K562 (cell line): ENCODE measurements around the gene GFRA4. TPM values are rescaled to one million over a fixed set of nuclear protein-coding genes. Genes with fewer than 3 reads are reported as not detected.

Source experiments
- ATAC-seq: fragments of 200-7000 bp; cut with Tn5 transposase; 3 replicates; pipeline ENCODE4 v1.9.1; 2020; ENCODE audit warnings: moderate library complexity
- BruUV-seq: library from RNA; stranded (reverse); fragments of 400-500 nt; replicated peaks from 2 replicates; lab custom pipeline; 2021; lab: Mats Ljungman, UMichigan
- CTCF ChIA-PET: fragments of 300-600 bp; formaldehyde crosslinking; extraction: SDS; loops from one replicate; lab custom pipeline; 2021; ENCODE audit warnings: low intra/inter-chr PET ratio; lab: Yijun Ruan, JAX
- POLR2A ChIA-PET: fragments of 300-600, 350-650 bp; sonication (Branson Sonifier 250); formaldehyde crosslinking; extraction: SDS; loops from one replicate; lab custom pipeline; 2021; ENCODE audit warnings: antibody characterized with exemption, inconsistent platforms; lab: Yijun Ruan, JAX
- DNase-seq, 4 experiments: peaks; one replicate each; pipeline versions ENCODE4 v3.0.0 to v3.0.0-alpha.2; 2011 to 2018; ENCODE audit warnings: low spot score in 3 of 4, mixed read lengths in 3 of 4; ENCODE audit errors: extremely low read depth in 1 of 4
- FAIRE-seq: peaks from 2 replicates; lab custom pipeline; 2011; peaks lifted over from hg19 to GRCh38; lab: Jason Lieb, UNC
- H2AFZ ChIP-seq: 2 replicates; pipeline ENCODE4 v1.6.0; 2011; ENCODE audit warnings: low read depth, low read length, control low read depth, inconsistent platforms
- H3K27ac ChIP-seq: fragments of 200-600 bp; 3 replicates; pipeline ENCODE4 v1.8.0; 2011; ENCODE audit warnings: low read depth, mild to moderate bottlenecking, control low read depth, inconsistent platforms, low read length, moderate library complexity, mixed read lengths; ENCODE audit errors: extremely low read depth
- H3K27me3 ChIP-seq, 2 experiments: fragments of 300-600 bp in 1 of 2; 2 replicates in 1 of 2; 3 replicates in 1 of 2; pipeline versions ENCODE4 v1.6.0 to v1.8.0; 2011; ENCODE audit warnings: inconsistent platforms in 2 of 2, low read length in 2 of 2, mild to moderate bottlenecking in 1 of 2, mixed read lengths in 1 of 2, moderate library complexity in 1 of 2; ENCODE audit not compliant: control insufficient read depth in 2 of 2, insufficient read depth in 2 of 2
- H3K36me3 ChIP-seq: fragments of 300-600 bp; 3 replicates; pipeline ENCODE4 v1.8.0; 2011; ENCODE audit warnings: mild to moderate bottlenecking, low read length, inconsistent platforms; ENCODE audit not compliant: control insufficient read depth, insufficient read depth
- H3K4me1 ChIP-seq, 2 experiments: fragments of 200-600 bp in 1 of 2; replicated peaks in 1 of 2; 2 replicates in 1 of 2; 3 replicates in 1 of 2; pipeline versions ENCODE4 v1.5.1 to v1.8.0; 2011; ENCODE audit warnings: inconsistent platforms in 2 of 2, low read length in 2 of 2, mild to moderate bottlenecking in 1 of 2, mixed read lengths in 1 of 2, moderate library complexity in 1 of 2; ENCODE audit not compliant: control insufficient read depth in 2 of 2, insufficient read depth in 2 of 2
- H3K4me2 ChIP-seq: 2 replicates; pipeline ENCODE4 v1.6.1; 2011; ENCODE audit warnings: low read length, control low read depth, inconsistent platforms, mixed read lengths; ENCODE audit not compliant: insufficient read depth
- H3K4me3 ChIP-seq: fragments of 200-600 bp; sonication (generic), shearing (Covaris generic); 2 replicates; pipeline ENCODE4 v1.5.1; 2016; ENCODE audit warnings: control low read depth, inconsistent platforms
- H3K79me2 ChIP-seq: fragments of 200-600 bp; 3 replicates; pipeline ENCODE4 v1.8.0; 2011; ENCODE audit warnings: low read length, inconsistent platforms; ENCODE audit not compliant: control insufficient read depth, insufficient read depth
- H3K9ac ChIP-seq, 2 experiments: 2 replicates each; pipeline versions ENCODE4 v1.6.0 to v1.6.1; 2011; ENCODE audit warnings: low read depth in 2 of 2, low read length in 2 of 2, control low read depth in 1 of 2, inconsistent platforms in 1 of 2, mild to moderate bottlenecking in 1 of 2, mixed read lengths in 1 of 2; ENCODE audit not compliant: insufficient read depth in 1 of 2
- H3K9me1 ChIP-seq: one replicate; pipeline ENCODE4 v1.6.0; 2011; ENCODE audit warnings: inconsistent platforms, mild to moderate bottlenecking, low read length, moderate library complexity; ENCODE audit not compliant: control insufficient read depth, insufficient read depth
- H3K9me3 ChIP-seq: replicated peaks from 2 replicates; pipeline ENCODE4 v1.5.1; 2011; ENCODE audit warnings: low read depth, low read length, inconsistent platforms; ENCODE audit not compliant: control insufficient read depth, insufficient read depth
- H4K20me1 ChIP-seq: replicated peaks from 2 replicates; pipeline ENCODE4 v1.6.1; 2011; ENCODE audit warnings: low read length, inconsistent platforms, mixed read lengths; ENCODE audit not compliant: control insufficient read depth, insufficient read depth
- CHD1 ChIP-seq: fragments of 200-600 bp; sonication (generic); IDR thresholded peaks from one replicate; pipeline ENCODE4 v1.6.1; 2012; ENCODE audit warnings: mild to moderate bottlenecking, moderate library complexity, low read length, inconsistent platforms
- ELF1 ChIP-seq: fragments of 200-800 bp; sonication (Bioruptor generic); IDR thresholded peaks from 2 replicates; pipeline ENCODE4 v1.6.1; 2016; ENCODE audit warnings: missing genetic modification characterization, missing compliant biosample characterization
- MEF2D ChIP-seq: conservative IDR thresholded peaks from 2 replicates; pipeline ENCODE4 v1.6.1; 2016; ENCODE audit warnings: low read depth, missing genetic modification characterization, missing compliant biosample characterization
- MTF1 ChIP-seq: fragments of 250-450 bp; sonication (Bioruptor Pico); IDR thresholded peaks from 2 replicates; pipeline ENCODE4 v1.9.0; 2021; ENCODE audit warnings: moderate library complexity, mild to moderate bottlenecking, inconsistent platforms, borderline replicate concordance
- ZBTB33 ChIP-seq: sonication (generic); formaldehyde crosslinking; IDR thresholded peaks from 2 replicates; pipeline ENCODE4 v1.8.1; 2023; ENCODE audit warnings: mild to moderate bottlenecking, missing genetic modification reagents
- WGBS: fragments of 100-300 bp; shearing (Covaris generic); methylation state at CpG from one replicate; pipeline ENCODE4 v1.1.6; 2016; ENCODE audit warnings: low coverage, mixed read lengths; ENCODE audit not compliant: insufficient coverage; ENCODE audit errors: missing lambda C conversion rate; 5-methylcytosine and 5-hydroxymethylcytosine counted together
- in situ Hi-C: fragments of 300-500 bp; cut with MboI; formaldehyde crosslinking; loops from 4 replicates; pipeline ENCODE4 v1.15.0; 2018; ENCODE audit warnings: inconsistent platforms, mixed read lengths
- intact Hi-C: fragments of 100-400 bp; cut with micrococcal nuclease; formaldehyde crosslinking; loops from 2 replicates; pipeline ENCODE4 v1.14.2; 2022
- polyA plus RNA-seq, 8 experiments: library from polyadenylated mRNA; depleted of rRNA in 4 of 8; stranded (reverse) in 5 of 8; unstranded in 3 of 8; fragments of >200 nt; fragmentation: Nextera tagmentation in 2 of 8; fragmentation: Illumina TruSeq in 1 of 8; extraction: Ambion mirVana in 2 of 8; extraction: Trizol in 1 of 8; gene quantifications; 2 replicates each; pipeline versions ENCODE4 v1.2.1 to v1.2.3, GENCODE V29; 2011 to 2014; ENCODE audit warnings: inconsistent platforms in 1 of 8, missing spikeins in 1 of 8
- total RNA-seq, 7 experiments: library from RNA; depleted of rRNA in 6 of 7; stranded (reverse); fragments of >200 nt in 6 of 7; fragmentation: Illumina TruSeq in 2 of 7; extraction: Trizol in 2 of 7; gene quantifications; 2 replicates each; pipeline versions ENCODE4 v1.2.1 to v1.2.3, GENCODE V29; 2011 to 2021; ENCODE audit warnings: low replicate concordance in 1 of 7
- TF ChIP-seq, protein P1 (sequence below): sonication (generic); formaldehyde crosslinking; IDR thresholded peaks from 2 replicates; pipeline ENCODE4 v1.8.0; 2022; ENCODE audit warnings: mild to moderate bottlenecking, missing genetic modification reagents

The GFRA4 gene
- total and polyA plus RNA-seq, 9 of the 15 experiments (the other 6 are each of a cell fraction or from before 2014, with no cell fraction given) = not detected

DNA sequence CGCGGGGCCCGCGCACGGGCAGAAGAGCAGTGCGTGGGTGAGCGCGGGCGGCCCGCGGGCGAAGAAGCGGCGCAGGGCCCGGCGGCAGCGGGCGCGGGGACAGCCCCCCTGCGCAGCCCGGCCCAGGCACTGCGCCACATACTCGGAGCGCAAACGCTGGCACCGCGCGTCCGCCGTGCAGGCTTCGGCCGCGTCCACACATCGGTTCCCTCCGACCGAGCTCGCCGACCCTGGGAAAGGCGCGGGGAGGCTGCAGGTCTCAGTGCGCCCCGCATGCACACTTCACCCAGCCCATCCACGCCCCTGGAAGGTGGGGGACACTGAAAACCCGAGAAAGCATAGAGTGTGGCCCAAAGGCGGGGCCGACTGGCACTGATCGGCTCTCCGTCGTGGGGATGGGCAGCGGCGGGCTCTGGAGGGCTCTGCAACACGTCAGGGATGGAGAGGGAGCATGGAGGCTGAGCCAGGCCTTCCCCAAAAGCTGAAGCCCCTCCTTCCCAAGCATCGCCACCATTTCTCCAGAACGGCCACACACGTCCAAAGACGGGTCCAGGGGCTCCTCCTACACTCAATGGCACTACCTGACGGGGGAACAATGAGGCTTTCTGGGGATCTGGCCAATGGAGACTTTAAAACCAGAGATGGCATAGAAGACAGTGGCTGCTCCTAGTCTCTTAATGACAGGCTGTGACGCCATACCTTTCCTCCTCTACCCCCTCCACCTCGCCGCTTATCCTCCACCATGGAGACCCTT, 2.0 kb downstream of the GFRA4 start (continued):
- no peak for TF ChIP-seq ELF1 (tag)
- TF ChIP-seq, protein P1, sequence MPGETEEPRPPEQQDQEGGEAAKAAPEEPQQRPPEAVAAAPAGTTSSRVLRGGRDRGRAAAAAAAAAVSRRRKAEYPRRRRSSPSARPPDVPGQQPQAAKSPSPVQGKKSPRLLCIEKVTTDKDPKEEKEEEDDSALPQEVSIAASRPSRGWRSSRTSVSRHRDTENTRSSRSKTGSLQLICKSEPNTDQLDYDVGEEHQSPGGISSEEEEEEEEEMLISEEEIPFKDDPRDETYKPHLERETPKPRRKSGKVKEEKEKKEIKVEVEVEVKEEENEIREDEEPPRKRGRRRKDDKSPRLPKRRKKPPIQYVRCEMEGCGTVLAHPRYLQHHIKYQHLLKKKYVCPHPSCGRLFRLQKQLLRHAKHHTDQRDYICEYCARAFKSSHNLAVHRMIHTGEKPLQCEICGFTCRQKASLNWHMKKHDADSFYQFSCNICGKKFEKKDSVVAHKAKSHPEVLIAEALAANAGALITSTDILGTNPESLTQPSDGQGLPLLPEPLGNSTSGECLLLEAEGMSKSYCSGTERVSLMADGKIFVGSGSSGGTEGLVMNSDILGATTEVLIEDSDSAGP (CRISPR knock-in tag) = no peak
- no peak for TF ChIP-seq MEF2D (tag)
- TF ChIP-seq MTF1 (CRISPR knock-in tag) = no peak
- TF ChIP-seq, all 486 proteins: peak for 0

DNA sequence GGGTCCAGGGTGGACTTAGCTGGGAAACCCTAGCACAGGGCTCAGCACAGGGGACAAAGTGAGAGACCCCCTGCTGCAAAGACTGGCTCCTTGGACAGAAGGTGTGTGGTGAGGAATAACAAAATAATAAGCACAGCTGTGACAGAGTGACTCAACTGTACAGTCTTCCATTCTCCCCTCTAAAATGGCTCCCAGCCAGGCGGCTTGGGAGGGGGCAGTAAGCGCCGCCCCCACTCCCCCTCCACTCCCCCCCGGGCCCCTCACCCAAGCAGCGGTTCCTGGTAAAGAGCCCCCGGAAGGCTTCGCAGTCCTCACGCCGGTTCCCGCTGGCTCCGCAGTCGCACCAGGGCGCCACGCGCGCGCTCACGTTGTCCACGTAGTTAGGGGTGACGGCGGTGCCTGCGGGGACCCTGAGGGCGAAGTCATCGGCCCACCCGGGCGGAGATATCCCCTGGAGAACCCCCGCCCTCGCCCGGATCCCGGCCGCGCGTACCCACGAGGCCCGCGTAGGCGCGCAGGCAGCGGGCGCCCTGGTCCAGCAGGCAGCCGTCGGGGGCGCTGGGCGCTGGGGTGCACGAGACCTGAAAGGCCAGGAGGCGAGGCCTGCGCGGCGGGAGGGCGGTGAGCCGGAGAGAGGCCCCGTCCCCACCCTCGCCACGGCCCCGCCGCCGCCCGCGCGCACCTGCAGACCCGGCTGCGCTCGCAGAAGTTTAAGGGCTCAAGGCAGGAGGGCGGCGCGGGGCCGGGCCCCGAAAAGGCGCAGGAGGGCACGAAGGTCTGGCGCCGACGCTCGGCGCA, 2.7 kb downstream of the GFRA4 start:
- ChIA-PET POLR2A (no interaction called here), CTCF (no interaction called here)
- FAIRE-seq = no peak
- TF ChIP-seq CHD1 (no peak), ZBTB33 (CRISPR knock-in tag) (0 out of 2 replicates have a peak, but pooled peaks have one; percentile 21)
- H3K4me1 ChIP-seq = peaks cover 0 to 5% of the 10 kb centered on the region in 2 experiments; a peak in 2 of 5 replicates
- H3K9me3 ChIP-seq = no peaks in the 10 kb centered on the region
- H4K20me1 ChIP-seq = no peaks in the 10 kb centered on the region
- WGBS = 44% methylated on average over 11 of the region's 75 CpGs
- no peak overlapping the region for H2AFZ ChIP-seq
- no peak overlapping the region for H3K27ac ChIP-seq
- intact Hi-C loops (no loop called here), in situ Hi-C loops (no loop called here)
- no TSS peak for BruUV-seq
- H3K9ac ChIP-seq = no peak overlapping the region
- no peak for ATAC-seq
- no peaks in the 10 kb centered on the region for H3K36me3 ChIP-seq
- peaks cover 0 to 43% of the 10 kb centered on the region in 2 experiments; a peak in 4 of 5 replicates for H3K27me3 ChIP-seq
- H3K4me3 ChIP-seq = no peak overlapping the region
- H3K79me2 ChIP-seq = no peaks in the 10 kb centered on the region
- DNase-seq = no peak
- no peak overlapping the region for H3K4me2 ChIP-seq
- H3K9me1 ChIP-seq = no peaks in the 10 kb centered on the region
